Neural cell (in vitro differentiated cells): ENCODE results near the gene CCDC40. TPM values are rescaled to one million over a fixed set of nuclear protein-coding genes. Genes with fewer than 3 reads are reported as not detected.

Experiments used
- H2AFZ ChIP-seq: fragments of 200-600, 300-800 bp; sonication (generic), shearing (Covaris generic); 2 replicates; pipeline ENCODE4 v1.6.0; 2014; ENCODE audit warnings: low read depth, mild to moderate bottlenecking, antibody characterized with exemption, low read length, moderate library complexity
- H3F3A ChIP-seq: fragments of 200-600 bp; shearing (Covaris generic); 2 replicates; pipeline ENCODE4 v1.6.1; 2016; ENCODE audit warnings: mild to moderate bottlenecking, moderate library complexity, mixed read lengths, antibody characterized with exemption, low read length; ENCODE audit not compliant: insufficient read depth, poor library complexity, severe bottlenecking
- H3K27ac ChIP-seq: fragments of 200-600, 300-800 bp; sonication (generic), shearing (Covaris generic); 2 replicates; pipeline ENCODE4 v1.5.1; 2014; ENCODE audit warnings: mild to moderate bottlenecking, low read length, moderate library complexity
- H3K27me3 ChIP-seq: fragments of 300-800, 200-600 bp; sonication (generic), shearing (Covaris generic); 2 replicates; pipeline ENCODE4 v1.6.0; 2014; ENCODE audit warnings: mild to moderate bottlenecking, low read depth, low read length, moderate library complexity; ENCODE audit not compliant: insufficient read depth
- H3K36me3 ChIP-seq: fragments of 300-800, 200-600 bp; sonication (generic), shearing (Covaris generic); 2 replicates; pipeline ENCODE4 v1.5.1; 2014; ENCODE audit warnings: mild to moderate bottlenecking, antibody characterized with exemption, low read length, moderate library complexity; ENCODE audit not compliant: insufficient read depth
- H3K4me2 ChIP-seq: fragments of 300-800, 200-600 bp; sonication (generic), shearing (Covaris generic); 2 replicates; pipeline ENCODE4 v1.6.0; 2014; ENCODE audit warnings: mild to moderate bottlenecking, low read length
- H3K4me3 ChIP-seq: fragments of 300-800, 200-600 bp; sonication (generic), shearing (Covaris generic); 2 replicates; pipeline ENCODE4 v1.5.1; 2014; ENCODE audit warnings: mild to moderate bottlenecking, low read length, moderate library complexity
- H3K79me2 ChIP-seq: fragments of 200-600 bp; shearing (Covaris generic); replicated peaks from 2 replicates; pipeline ENCODE4 v1.6.0; 2014; ENCODE audit warnings: mild to moderate bottlenecking, low read length, moderate library complexity; ENCODE audit not compliant: insufficient read depth
- H3K9ac ChIP-seq: fragments of 300-800, 200-600 bp; sonication (generic), shearing (Covaris generic); 2 replicates; pipeline ENCODE4 v1.6.1; 2016; ENCODE audit warnings: mild to moderate bottlenecking, low read length, mixed read lengths
- H3K9me2 ChIP-seq: fragments of 200-600 bp; shearing (Covaris generic); 2 replicates; pipeline ENCODE4 v1.6.1; 2016; ENCODE audit warnings: mild to moderate bottlenecking, low read length, mixed read lengths; ENCODE audit not compliant: insufficient read depth
- H3K9me3 ChIP-seq: fragments of 200-600, 300-800 bp; sonication (generic), shearing (Covaris generic); 2 replicates; pipeline ENCODE4 v1.6.1; 2016; ENCODE audit warnings: mild to moderate bottlenecking, mixed run types, low read length, moderate library complexity, mixed read lengths
- H4K20me1 ChIP-seq: fragments of 200-600 bp; shearing (Covaris generic); 2 replicates; pipeline ENCODE4 v1.6.1; 2016; ENCODE audit warnings: mild to moderate bottlenecking, mixed run types; ENCODE audit not compliant: insufficient read depth
- EP300 ChIP-seq: fragments of 450-650 bp; conservative IDR thresholded peaks from 2 replicates; pipeline ENCODE4 v1.6.1; 2014; ENCODE audit warnings: antibody characterized with exemption, mild to moderate bottlenecking, moderate library complexity; ENCODE audit not compliant: poor library complexity, severe bottlenecking
- EZH2 ChIP-seq: fragments of 200-600, 300-800 bp; shearing (Covaris generic), sonication (generic); IDR thresholded peaks from 2 replicates; pipeline ENCODE4 v1.6.1; 2014; ENCODE audit warnings: antibody characterized with exemption, low read length, borderline replicate concordance, mild to moderate bottlenecking; ENCODE audit not compliant: insufficient read depth, poor library complexity, severe bottlenecking
- MXI1 ChIP-seq: fragments of 450-650 bp; conservative IDR thresholded peaks from 2 replicates; pipeline ENCODE4 v1.6.1; 2014; ENCODE audit warnings: antibody characterized with exemption, mild to moderate bottlenecking; ENCODE audit not compliant: poor library complexity, severe bottlenecking
- POLR2AphosphoS5 ChIP-seq: IDR thresholded peaks from 2 replicates; pipeline ENCODE4 v1.6.1; 2012
- RAD21 ChIP-seq: fragments of 450-650 bp; conservative IDR thresholded peaks from 2 replicates; pipeline ENCODE4 v1.6.1; 2014; ENCODE audit warnings: antibody characterized with exemption, mild to moderate bottlenecking, moderate library complexity
- SMC3 ChIP-seq: fragments of 450-650 bp; conservative IDR thresholded peaks from 2 replicates; pipeline ENCODE4 v1.6.1; 2014; ENCODE audit warnings: antibody characterized with exemption, mild to moderate bottlenecking, moderate library complexity; ENCODE audit not compliant: poor library complexity
- TAF1 ChIP-seq: IDR thresholded peaks from 2 replicates; pipeline ENCODE4 v1.6.1; 2012; ENCODE audit warnings: low read depth
- polyA plus RNA-seq: library from polyadenylated mRNA; depleted of rRNA; stranded (reverse); fragments of >200 nt; gene quantifications from 2 replicates; pipeline ENCODE4 v1.2.3, GENCODE V29; 2014
- TF ChIP-seq, protein P1 (sequence below): IDR thresholded peaks from 2 replicates; pipeline ENCODE4 v1.6.1; 2012; ENCODE audit warnings: borderline replicate concordance
- TF ChIP-seq, protein P2 (sequence below): fragments of 450-650 bp; IDR thresholded peaks from 2 replicates; pipeline ENCODE4 v1.5.1; 2014; ENCODE audit warnings: antibody characterized with exemption, mild to moderate bottlenecking, moderate library complexity; ENCODE audit not compliant: poor library complexity, severe bottlenecking

CCDC40 gene
- polyA plus RNA-seq, 1 donor from 2014 or later: 5.5 TPM

- peak overlapping the region; percentile 89 for H3K4me2 ChIP-seq
These were observed 454 bp downstream of the CCDC40 start for GRCh38 chr17:80036715-80037477.

GRCh38 chr17:80043963-80044362 lies 7.5 kb downstream of the CCDC40 start:
- Histone ChIP-seq H3K9me2 (no peaks in the 10 kb centered on the region), H3K9me3 (no peaks in the 10 kb centered on the region), H3K79me2 (peaks cover 4% of the 10 kb centered on the region), H3K4me3 (no peak overlapping the region), H3F3A (no peaks in the 10 kb centered on the region), H3K9ac (no peak overlapping the region), H2AFZ (no peak overlapping the region), H3K27ac (no peak overlapping the region), H3K4me2 (no peak overlapping the region), H3K36me3 (no peaks in the 10 kb centered on the region), H4K20me1 (no peaks in the 10 kb centered on the region), H3K27me3 (no peaks in the 10 kb centered on the region)
- TF ChIP-seq SMC3 (no peak), RAD21 (no peak), MXI1 (no peak), POLR2AphosphoS5 (no peak), EP300 (no peak), TAF1 (no peak), EZH2 (no peak)
- TF ChIP-seq, protein P1, sequence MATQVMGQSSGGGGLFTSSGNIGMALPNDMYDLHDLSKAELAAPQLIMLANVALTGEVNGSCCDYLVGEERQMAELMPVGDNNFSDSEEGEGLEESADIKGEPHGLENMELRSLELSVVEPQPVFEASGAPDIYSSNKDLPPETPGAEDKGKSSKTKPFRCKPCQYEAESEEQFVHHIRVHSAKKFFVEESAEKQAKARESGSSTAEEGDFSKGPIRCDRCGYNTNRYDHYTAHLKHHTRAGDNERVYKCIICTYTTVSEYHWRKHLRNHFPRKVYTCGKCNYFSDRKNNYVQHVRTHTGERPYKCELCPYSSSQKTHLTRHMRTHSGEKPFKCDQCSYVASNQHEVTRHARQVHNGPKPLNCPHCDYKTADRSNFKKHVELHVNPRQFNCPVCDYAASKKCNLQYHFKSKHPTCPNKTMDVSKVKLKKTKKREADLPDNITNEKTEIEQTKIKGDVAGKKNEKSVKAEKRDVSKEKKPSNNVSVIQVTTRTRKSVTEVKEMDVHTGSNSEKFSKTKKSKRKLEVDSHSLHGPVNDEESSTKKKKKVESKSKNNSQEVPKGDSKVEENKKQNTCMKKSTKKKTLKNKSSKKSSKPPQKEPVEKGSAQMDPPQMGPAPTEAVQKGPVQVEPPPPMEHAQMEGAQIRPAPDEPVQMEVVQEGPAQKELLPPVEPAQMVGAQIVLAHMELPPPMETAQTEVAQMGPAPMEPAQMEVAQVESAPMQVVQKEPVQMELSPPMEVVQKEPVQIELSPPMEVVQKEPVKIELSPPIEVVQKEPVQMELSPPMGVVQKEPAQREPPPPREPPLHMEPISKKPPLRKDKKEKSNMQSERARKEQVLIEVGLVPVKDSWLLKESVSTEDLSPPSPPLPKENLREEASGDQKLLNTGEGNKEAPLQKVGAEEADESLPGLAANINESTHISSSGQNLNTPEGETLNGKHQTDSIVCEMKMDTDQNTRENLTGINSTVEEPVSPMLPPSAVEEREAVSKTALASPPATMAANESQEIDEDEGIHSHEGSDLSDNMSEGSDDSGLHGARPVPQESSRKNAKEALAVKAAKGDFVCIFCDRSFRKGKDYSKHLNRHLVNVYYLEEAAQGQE: no peak
- TF ChIP-seq, protein P2, sequence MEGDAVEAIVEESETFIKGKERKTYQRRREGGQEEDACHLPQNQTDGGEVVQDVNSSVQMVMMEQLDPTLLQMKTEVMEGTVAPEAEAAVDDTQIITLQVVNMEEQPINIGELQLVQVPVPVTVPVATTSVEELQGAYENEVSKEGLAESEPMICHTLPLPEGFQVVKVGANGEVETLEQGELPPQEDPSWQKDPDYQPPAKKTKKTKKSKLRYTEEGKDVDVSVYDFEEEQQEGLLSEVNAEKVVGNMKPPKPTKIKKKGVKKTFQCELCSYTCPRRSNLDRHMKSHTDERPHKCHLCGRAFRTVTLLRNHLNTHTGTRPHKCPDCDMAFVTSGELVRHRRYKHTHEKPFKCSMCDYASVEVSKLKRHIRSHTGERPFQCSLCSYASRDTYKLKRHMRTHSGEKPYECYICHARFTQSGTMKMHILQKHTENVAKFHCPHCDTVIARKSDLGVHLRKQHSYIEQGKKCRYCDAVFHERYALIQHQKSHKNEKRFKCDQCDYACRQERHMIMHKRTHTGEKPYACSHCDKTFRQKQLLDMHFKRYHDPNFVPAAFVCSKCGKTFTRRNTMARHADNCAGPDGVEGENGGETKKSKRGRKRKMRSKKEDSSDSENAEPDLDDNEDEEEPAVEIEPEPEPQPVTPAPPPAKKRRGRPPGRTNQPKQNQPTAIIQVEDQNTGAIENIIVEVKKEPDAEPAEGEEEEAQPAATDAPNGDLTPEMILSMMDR: no peak

More at GRCh38 chr17:80036715-80037477, 454 bp downstream of the CCDC40 start:
- Histone ChIP-seq H2AFZ (peak overlapping the region; percentile 34), H3K4me3 (peak overlapping the region; percentile 92), H3K36me3 (no peaks in the 10 kb centered on the region), H4K20me1 (no peaks in the 10 kb centered on the region), H3K9ac (peak overlapping the region; percentile 99), H3K9me3 (no peaks in the 10 kb centered on the region), H3K27ac (peak overlapping the region; percentile 99), H3K27me3 (no peaks in the 10 kb centered on the region), H3F3A (no peaks in the 10 kb centered on the region), H3K79me2 (peaks cover 40% of the 10 kb centered on the region), H3K9me2 (no peaks in the 10 kb centered on the region)
- peak; percentile 88 for TF ChIP-seq MXI1
- TF ChIP-seq RAD21: peak; percentile 48
- no peak for TF ChIP-seq POLR2AphosphoS5
- TF ChIP-seq, protein P2: no peak
- no peak for TF ChIP-seq EZH2
- TF ChIP-seq SMC3: peak; percentile 53
- TF ChIP-seq, protein P1: peak; percentile 20
